ENCODE measurements around the gene CTF1. TPM values are rescaled to one million over a fixed set of nuclear protein-coding genes. Genes with fewer than 3 reads are reported as not detected.

The CTF1 gene
- total and polyA plus RNA-seq, 8 donors = 4.5 to 10.5 (median 9.0) TPM

DNA sequence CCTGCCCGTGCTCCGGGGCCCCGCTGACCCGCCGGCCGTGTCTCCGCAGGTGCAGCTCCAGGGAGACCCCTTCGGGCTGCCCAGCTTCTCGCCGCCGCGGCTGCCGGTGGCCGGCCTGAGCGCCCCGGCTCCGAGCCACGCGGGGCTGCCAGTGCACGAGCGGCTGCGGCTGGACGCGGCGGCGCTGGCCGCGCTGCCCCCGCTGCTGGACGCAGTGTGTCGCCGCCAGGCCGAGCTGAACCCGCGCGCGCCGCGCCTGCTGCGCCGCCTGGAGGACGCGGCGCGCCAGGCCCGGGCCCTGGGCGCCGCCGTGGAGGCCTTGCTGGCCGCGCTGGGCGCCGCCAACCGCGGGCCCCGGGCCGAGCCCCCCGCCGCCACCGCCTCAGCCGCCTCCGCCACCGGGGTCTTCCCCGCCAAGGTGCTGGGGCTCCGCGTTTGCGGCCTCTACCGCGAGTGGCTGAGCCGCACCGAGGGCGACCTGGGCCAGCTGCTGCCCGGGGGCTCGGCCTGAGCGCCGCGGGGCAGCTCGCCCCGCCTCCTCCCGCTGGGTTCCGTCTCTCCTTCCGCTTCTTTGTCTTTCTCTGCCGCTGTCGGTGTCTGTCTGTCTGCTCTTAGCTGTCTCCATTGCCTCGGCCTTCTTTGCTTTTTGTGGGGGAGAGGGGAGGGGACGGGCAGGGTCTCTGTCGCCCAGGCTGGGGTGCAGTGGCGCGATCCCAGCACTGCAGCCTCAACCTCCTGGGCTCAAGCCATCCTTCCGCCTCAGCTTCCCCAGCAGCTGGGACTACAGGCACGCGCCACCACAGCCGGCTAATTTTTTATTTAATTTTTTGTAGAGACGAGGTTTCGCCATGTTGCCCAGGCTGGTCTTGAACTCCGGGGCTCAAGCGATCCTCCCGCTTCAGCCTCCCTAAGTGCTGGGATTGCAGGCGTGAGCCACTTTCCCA is 5.9 kb downstream of the CTF1 start:
- ATAC-seq (peak; percentile 93), DNase-seq (peak; percentile 73 to 96 (median 76))
- peaks cover 19 to 38% of the 10 kb centered on the region in 2 donors for H3K4me1 ChIP-seq
- no peaks in the 10 kb centered on the region for H3K27me3 ChIP-seq
- H3K9me3 ChIP-seq = no peaks in the 10 kb centered on the region
- TF ChIP-seq, protein P1, sequence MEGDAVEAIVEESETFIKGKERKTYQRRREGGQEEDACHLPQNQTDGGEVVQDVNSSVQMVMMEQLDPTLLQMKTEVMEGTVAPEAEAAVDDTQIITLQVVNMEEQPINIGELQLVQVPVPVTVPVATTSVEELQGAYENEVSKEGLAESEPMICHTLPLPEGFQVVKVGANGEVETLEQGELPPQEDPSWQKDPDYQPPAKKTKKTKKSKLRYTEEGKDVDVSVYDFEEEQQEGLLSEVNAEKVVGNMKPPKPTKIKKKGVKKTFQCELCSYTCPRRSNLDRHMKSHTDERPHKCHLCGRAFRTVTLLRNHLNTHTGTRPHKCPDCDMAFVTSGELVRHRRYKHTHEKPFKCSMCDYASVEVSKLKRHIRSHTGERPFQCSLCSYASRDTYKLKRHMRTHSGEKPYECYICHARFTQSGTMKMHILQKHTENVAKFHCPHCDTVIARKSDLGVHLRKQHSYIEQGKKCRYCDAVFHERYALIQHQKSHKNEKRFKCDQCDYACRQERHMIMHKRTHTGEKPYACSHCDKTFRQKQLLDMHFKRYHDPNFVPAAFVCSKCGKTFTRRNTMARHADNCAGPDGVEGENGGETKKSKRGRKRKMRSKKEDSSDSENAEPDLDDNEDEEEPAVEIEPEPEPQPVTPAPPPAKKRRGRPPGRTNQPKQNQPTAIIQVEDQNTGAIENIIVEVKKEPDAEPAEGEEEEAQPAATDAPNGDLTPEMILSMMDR (IDR thresholded peaks at IDR 0.05) = peak; percentile 12 to 40
- peak overlapping the region; percentile 93 to 97 for H3K27ac ChIP-seq
- intact Hi-C loops (cut with DNase I) = loop anchor here in 1 of 2 donors (5.0 kb wide), 1 partner anchor 55 kb away; no protein-coding TSS in a partner anchor
- H3K36me3 ChIP-seq = no peaks in the 10 kb centered on the region
- peak overlapping the region; percentile 28 to 52 for H3K4me3 ChIP-seq

DNA sequence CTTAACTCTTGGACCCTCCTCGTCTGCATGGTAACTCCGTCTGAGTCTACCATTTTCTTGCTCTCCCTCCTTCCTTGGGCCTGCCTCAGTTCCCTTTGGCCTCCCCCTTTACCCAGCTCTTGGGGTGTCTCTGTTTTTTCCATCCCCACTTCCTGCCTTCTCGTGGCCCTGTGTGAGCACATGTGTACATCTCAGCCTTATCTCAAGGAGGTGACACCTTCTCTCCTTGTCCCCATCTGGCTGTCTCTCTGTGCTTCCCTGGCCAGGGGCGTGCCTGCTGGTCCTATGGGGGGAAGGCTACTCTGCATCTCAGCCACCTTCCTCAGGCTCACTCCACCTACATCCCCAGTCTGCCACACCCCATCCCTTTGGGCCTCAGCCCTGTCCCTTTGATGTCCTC is 6.6 kb downstream of the CTF1 start:
- no peak for DNase-seq
- no peaks in the 10 kb centered on the region for H3K27me3 ChIP-seq
- H3K27ac ChIP-seq = peak overlapping the region; percentile 93 to 97
- no peaks in the 10 kb centered on the region for H3K36me3 ChIP-seq
- H3K9me3 ChIP-seq = no peaks in the 10 kb centered on the region
- intact Hi-C loops (cut with DNase I) = loop anchor here in 1 of 2 donors (5.0 kb wide), 1 partner anchor 56 kb away; no protein-coding TSS in a partner anchor
- H3K4me1 ChIP-seq = peaks cover 17 to 34% of the 10 kb centered on the region in 2 donors
- TF ChIP-seq, protein P1 (IDR thresholded peaks at IDR 0.05) = no peak
- peak overlapping the region; percentile 28 to 52 for H3K4me3 ChIP-seq
- ATAC-seq = no peak

DNA sequence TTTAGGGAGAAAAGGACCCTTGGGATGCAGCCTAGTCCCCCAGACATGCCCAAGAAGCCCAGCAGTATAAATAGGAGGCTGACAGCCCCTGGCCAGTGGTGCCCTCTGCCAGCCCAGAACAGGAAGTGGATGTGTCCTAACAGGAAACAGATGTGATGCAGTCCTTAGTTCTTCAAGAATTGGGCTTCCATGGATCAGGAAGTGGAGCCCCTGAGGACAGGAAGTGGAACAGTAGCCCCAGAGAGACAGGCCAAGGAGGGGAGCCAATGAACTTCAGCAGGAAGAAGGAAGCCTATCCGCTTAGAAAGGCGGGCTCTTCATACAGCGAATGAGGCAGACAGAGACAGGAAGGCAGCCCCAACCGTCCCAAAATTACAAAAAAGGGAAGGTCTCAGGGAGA is 7.2 kb downstream of the CTF1 start:
- Histone ChIP-seq H3K36me3 (no peaks in the 10 kb centered on the region), H3K9me3 (no peaks in the 10 kb centered on the region), H3K27me3 (no peaks in the 10 kb centered on the region), H3K27ac (peak overlapping the region; percentile 93 to 97), H3K4me3 (peak overlapping the region in 1 of 2 donors; percentile 1), H3K4me1 (peaks cover 17 to 34% of the 10 kb centered on the region in 2 donors)
- ATAC-seq (peak; percentile 46), DNase-seq (peak in 1 of 4 donors; percentile 49)
- TF ChIP-seq, protein P1 (IDR thresholded peaks at IDR 0.05) = no peak
- intact Hi-C loops (cut with DNase I) = loop anchor here in 1 of 2 donors (5.0 kb wide), 1 partner anchor 56 kb away; no protein-coding TSS in a partner anchor

DNA sequence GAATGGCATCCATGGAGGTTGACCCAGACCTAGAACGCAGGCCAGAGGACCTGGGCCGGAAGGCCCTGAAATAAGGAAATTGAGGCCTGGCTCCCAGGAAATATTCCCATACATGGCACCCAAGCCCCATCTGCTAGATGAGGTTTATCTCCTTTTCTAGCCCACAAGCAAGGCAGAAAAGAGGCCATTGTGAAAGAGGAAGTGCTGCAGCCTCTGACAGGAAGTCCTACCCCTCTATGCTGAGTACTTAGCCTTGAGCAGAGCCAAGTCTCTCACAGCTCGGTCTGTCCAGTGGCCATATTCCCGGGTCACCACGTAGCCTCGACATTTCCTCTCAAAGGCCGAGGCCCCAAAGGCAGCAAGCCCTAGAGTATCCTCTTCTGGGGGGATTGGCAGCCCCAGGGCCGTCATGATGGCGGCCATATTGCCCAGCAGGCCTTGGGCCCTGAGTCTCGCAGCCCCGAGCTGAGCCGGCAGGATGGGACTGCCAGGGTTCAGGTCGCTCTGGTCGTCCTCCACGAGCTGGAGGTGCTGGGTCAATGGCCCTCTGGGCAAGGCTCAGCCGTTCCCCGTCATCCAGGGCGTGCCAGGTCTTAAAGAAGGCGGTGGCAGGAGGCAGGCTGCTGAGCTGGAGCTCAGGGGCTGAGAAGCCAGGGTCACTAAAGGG is 7.8 kb downstream of the CTF1 start:
- Histone ChIP-seq H3K27me3 (no peaks in the 10 kb centered on the region), H3K9me3 (no peaks in the 10 kb centered on the region), H3K4me1 (peaks cover 17 to 34% of the 10 kb centered on the region in 2 donors), H3K27ac (peak overlapping the region; percentile 93 to 97), H3K36me3 (no peaks in the 10 kb centered on the region), H3K4me3 (peak overlapping the region in 1 of 2 donors; percentile 1)
- ATAC-seq = no peak
- DNase-seq = peak in 1 of 4 donors; percentile 80
- intact Hi-C loops (cut with DNase I) = loop anchor here in 1 of 2 donors (5.0 kb wide), 1 partner anchor 57 kb away; no protein-coding TSS in a partner anchor
- TF ChIP-seq, protein P1 (IDR thresholded peaks at IDR 0.05) = no peak

Measured in left lung (tissue), 10 donors.